Activated T-helper 2 cell treated with anti-CD3 and anti-CD28 coated beads, Interferon-gamma antibody, Interleukin-2, Interleukin-4, amounts not matched to agents 10 μg/mL and 5 μg/mL and 100 μg/mL, durations not matched to agents 14 hours and 24 hours and 36 hours (primary cell): Measurements from ENCODE around the gene MTUS2. TPM values are rescaled to one million over a fixed set of nuclear protein-coding genes. Genes with fewer than 3 reads are reported as not detected.

Experiments
- DNase-seq: peaks from one replicate; pipeline ENCODE4 v3.0.0; 2021; ENCODE audit warnings: low spot score
- H3K27ac Mint-ChIP-seq: one replicate; pipeline ENCODE4 v1.8.0; 2021; ENCODE audit warnings: mixed read lengths
- H3K27me3 Mint-ChIP-seq: one replicate; pipeline ENCODE4 v1.8.0; 2021; ENCODE audit warnings: low read depth, mixed read lengths
- H3K36me3 Mint-ChIP-seq: one replicate; pipeline ENCODE4 v1.8.0; 2021; ENCODE audit warnings: low read depth, mixed read lengths
- H3K4me1 Mint-ChIP-seq: one replicate; pipeline ENCODE4 v1.8.0; 2021; ENCODE audit warnings: low read depth, mixed read lengths
- H3K4me3 Mint-ChIP-seq: one replicate; pipeline ENCODE4 v1.8.0; 2021; ENCODE audit warnings: low read depth, mild to moderate bottlenecking, moderate library complexity, mixed read lengths
- H3K9me3 Mint-ChIP-seq: one replicate; pipeline ENCODE4 v1.8.0; 2021; ENCODE audit warnings: mixed read lengths
- intact Hi-C: fragments of 100-400 bp; cut with micrococcal nuclease; formaldehyde crosslinking; loops from one replicate; pipeline ENCODE4 v1.15.1; 2023
- total RNA-seq: library from RNA; stranded (reverse); gene quantifications from 2 replicates; pipeline ENCODE4 v1.2.3, GENCODE V29; 2022

Gene MTUS2
- total RNA-seq, 1 donor from 2014 or later: not detected

GRCh38 chr13:29427937-29428309 is 607.8 kb downstream of the MTUS2 start:
- no peak for DNase-seq
- Mint-ChIP-seq H3K4me1 (peaks cover 2% of the 10 kb centered on the region), H3K27ac (no peak overlapping the region), H3K36me3 (no peaks in the 10 kb centered on the region), H3K4me3 (no peak overlapping the region), H3K27me3 (peaks cover 52% of the 10 kb centered on the region), H3K9me3 (no peaks in the 10 kb centered on the region)
- intact Hi-C loops: no loop called here

GRCh38 chr13:29428310-29429181 is 608.4 kb downstream of the MTUS2 start:
- intact Hi-C loops: no loop called here
- H3K9me3 Mint-ChIP-seq: no peaks in the 10 kb centered on the region
- peaks cover 50% of the 10 kb centered on the region for H3K27me3 Mint-ChIP-seq
- no peak overlapping the region for H3K4me3 Mint-ChIP-seq
- no peak for DNase-seq
- peaks cover 2% of the 10 kb centered on the region for H3K4me1 Mint-ChIP-seq
- no peak overlapping the region for H3K27ac Mint-ChIP-seq
- H3K36me3 Mint-ChIP-seq: no peaks in the 10 kb centered on the region

DNA sequence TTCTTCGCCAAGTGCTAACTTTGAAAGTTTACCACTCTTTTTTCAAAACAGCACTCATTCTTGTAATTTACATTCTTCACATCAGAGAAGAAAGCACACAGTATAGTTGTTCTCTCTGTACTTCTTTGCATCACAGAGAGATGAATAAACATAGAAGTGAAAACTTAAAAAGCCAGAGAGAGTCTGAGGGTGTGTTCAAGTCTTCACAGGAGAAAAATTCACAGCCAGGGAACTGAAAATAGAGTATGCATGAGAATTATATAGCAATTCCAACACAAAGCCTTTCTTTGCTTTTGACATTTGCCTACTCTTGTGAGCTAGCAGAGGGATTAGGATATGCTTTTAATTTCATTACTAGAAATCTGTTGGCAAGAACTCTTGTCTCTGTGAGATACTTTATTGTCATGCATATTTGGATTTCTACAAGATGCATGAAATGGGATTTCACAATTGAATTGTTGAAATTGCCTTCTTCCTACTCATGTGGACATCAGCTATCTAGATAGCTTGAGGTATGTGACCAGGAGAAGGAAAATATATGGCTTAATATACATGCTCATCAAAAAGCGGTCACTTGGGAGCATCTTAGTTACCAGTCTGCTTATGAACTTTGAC is 609.3 kb downstream of the MTUS2 start:
- no peaks in the 10 kb centered on the region for H3K36me3 Mint-ChIP-seq
- intact Hi-C loops: no loop called here
- peaks cover 2% of the 10 kb centered on the region for H3K4me1 Mint-ChIP-seq
- DNase-seq: no peak
- no peak overlapping the region for H3K27ac Mint-ChIP-seq
- H3K9me3 Mint-ChIP-seq: no peaks in the 10 kb centered on the region
- peaks cover 50% of the 10 kb centered on the region for H3K27me3 Mint-ChIP-seq
- H3K4me3 Mint-ChIP-seq: no peak overlapping the region

GRCh38 chr13:29434217-29434945 is 614.2 kb downstream of the MTUS2 start:
- Mint-ChIP-seq H3K36me3 (no peaks in the 10 kb centered on the region), H3K27ac (no peak overlapping the region)
- DNase-seq: no peak

GRCh38 chr13:29435125-29435911 is 615.2 kb downstream of the MTUS2 start:
- H3K27me3 Mint-ChIP-seq: peaks cover 15% of the 10 kb centered on the region
- H3K4me1 Mint-ChIP-seq: no peaks in the 10 kb centered on the region
- no peak overlapping the region for H3K4me3 Mint-ChIP-seq
- DNase-seq: no peak
- intact Hi-C loops: no loop called here
- no peak overlapping the region for H3K27ac Mint-ChIP-seq
- no peaks in the 10 kb centered on the region for H3K36me3 Mint-ChIP-seq
- no peaks in the 10 kb centered on the region for H3K9me3 Mint-ChIP-seq

More at GRCh38 chr13:29434217-29434945, 614.2 kb downstream of the MTUS2 start:
- Mint-ChIP-seq H3K9me3 (no peaks in the 10 kb centered on the region), H3K4me1 (no peaks in the 10 kb centered on the region), H3K4me3 (no peak overlapping the region), H3K27me3 (peaks cover 23% of the 10 kb centered on the region)
- intact Hi-C loops: no loop called here

DNA sequence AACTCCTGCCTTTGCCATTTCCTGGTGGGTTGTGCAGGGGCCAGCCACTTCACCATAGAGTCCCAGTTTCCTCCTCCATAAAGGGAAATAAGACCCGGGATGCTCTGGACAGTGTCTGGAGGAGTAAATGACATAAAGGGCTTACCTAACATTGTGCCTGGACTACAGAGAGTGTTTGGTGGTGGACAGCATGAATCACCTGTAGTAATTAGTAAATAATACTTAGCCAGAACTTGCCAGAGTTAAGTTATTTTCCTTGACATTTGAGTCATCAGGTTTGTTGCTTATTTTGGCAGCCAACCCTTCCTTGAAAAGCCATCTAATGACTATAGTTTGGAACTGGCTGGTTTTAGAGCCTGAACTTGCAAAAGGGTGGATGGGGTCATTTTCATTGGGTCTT is 616.2 kb downstream of the MTUS2 start:
- Mint-ChIP-seq H3K36me3 (no peaks in the 10 kb centered on the region), H3K4me3 (no peak overlapping the region), H3K27me3 (peaks cover 8% of the 10 kb centered on the region), H3K4me1 (no peaks in the 10 kb centered on the region), H3K27ac (no peak overlapping the region), H3K9me3 (no peaks in the 10 kb centered on the region)
- no peak for DNase-seq
- intact Hi-C loops: no loop called here

DNA sequence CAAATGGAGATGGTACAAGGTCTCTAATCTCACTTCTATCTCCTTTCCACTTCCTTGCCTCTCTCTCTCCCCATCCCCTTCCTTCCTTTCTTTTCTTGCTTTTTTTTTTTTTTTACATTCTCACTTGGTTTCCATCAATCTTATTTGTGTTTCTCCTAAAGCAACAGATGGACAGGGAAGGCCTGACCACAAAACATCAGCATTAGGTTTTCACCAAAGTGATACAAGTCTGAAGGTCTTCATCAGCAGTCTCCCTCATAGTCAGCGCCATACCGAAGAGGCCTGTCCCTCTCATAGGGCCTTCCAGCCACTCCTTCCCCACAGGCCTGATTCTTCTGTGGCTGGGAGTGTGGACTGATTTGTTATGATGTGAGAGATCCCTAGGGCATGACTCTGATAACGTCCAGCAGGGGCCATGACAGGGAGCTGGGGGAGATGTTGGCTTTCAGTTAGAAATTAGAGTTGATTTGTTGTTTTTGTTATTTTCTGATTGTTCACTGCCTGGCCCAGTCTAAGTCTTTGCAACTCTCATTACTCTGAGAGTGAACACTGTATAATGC is 616.7 kb downstream of the MTUS2 start:
- no peaks in the 10 kb centered on the region for H3K9me3 Mint-ChIP-seq
- H3K27me3 Mint-ChIP-seq: peaks cover 5% of the 10 kb centered on the region
- intact Hi-C loops: no loop called here
- H3K27ac Mint-ChIP-seq: no peak overlapping the region
- no peaks in the 10 kb centered on the region for H3K36me3 Mint-ChIP-seq
- no peaks in the 10 kb centered on the region for H3K4me1 Mint-ChIP-seq
- H3K4me3 Mint-ChIP-seq: no peak overlapping the region
- DNase-seq: no peak

DNA sequence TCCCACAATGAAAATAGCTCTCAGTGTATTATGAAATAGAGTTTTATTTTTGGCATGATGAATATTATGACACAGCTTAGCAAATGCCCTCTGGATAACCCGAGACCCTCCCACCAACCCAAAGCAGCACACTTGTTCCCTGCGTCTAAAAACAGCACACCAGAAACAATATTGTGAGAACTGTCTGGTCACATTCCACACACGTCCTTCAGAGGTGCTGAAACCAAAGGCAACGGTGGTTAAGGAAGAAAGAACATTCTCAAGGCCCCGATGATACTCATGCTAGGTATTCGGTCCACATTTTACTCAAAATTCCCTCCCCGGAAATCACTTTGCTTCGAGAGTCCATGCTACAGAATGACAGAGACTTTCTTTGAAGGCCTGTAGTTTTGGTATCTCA is 618.6 kb downstream of the MTUS2 start:
- Mint-ChIP-seq H3K4me1 (no peaks in the 10 kb centered on the region), H3K27ac (no peak overlapping the region), H3K9me3 (no peaks in the 10 kb centered on the region), H3K36me3 (no peaks in the 10 kb centered on the region), H3K4me3 (no peak overlapping the region), H3K27me3 (no peaks in the 10 kb centered on the region)
- DNase-seq: no peak
- intact Hi-C loops: no loop called here

DNA sequence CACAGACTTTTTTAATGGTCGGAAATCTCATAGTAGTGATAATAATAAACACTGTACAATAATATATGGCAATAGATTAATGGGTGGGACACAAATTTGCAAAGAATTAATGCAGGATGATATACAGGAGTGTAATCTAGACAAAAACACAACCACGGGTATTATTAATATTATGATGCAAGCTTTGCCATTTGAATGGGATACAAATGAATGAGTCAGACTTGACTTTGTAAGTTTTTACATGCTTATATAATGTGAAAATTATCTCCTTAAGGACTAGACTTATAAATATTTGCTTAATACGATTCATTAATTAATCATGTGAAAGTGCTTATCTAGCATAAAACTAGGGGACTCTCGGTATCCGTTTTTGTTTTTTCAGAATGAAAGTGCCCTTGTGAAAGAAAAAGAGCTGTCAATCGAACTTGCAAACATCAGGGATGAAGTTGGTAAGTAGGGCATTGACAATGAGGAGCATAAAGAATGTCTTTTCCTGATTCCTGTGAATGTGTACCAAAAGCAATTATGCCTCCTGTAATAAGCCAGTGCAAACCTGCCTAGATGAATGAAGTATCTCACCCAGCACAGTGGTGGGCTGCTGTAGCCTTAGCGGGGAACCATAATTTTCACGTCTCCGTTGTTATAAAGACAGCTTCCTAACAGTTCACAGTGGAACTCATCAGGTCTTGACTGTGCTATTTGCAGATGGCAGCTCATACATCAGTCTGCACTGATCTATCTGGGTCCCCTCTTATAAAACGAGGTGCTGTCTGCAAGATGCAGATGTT is 619.7 kb downstream of the MTUS2 start:
- Mint-ChIP-seq H3K36me3 (no peaks in the 10 kb centered on the region), H3K9me3 (no peaks in the 10 kb centered on the region), H3K27ac (no peak overlapping the region), H3K4me3 (no peak overlapping the region), H3K4me1 (no peaks in the 10 kb centered on the region), H3K27me3 (no peaks in the 10 kb centered on the region)
- DNase-seq: no peak
- intact Hi-C loops: no loop called here

DNA sequence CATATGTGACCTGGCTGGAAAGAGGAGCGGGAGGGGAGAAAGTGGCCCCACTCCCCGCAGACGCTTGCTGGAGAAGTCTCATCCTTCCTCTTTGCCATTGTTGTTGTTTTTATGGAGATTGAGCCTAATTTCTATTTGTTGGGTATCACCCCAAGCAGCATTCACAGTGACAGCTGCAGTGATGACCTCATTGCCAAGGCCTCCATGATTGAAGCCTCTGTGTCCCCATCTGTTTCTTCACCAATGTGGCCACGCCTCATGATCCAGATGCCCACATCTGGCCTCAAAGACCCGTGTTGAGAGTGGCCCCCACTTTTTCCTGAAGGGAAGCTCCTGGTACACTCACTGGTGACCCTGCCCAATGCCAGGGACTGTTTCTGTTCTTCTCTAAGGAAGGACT is 621.2 kb downstream of the MTUS2 start:
- intact Hi-C loops: no loop called here
- H3K27me3 Mint-ChIP-seq: no peaks in the 10 kb centered on the region
- no peak for DNase-seq

DNA sequence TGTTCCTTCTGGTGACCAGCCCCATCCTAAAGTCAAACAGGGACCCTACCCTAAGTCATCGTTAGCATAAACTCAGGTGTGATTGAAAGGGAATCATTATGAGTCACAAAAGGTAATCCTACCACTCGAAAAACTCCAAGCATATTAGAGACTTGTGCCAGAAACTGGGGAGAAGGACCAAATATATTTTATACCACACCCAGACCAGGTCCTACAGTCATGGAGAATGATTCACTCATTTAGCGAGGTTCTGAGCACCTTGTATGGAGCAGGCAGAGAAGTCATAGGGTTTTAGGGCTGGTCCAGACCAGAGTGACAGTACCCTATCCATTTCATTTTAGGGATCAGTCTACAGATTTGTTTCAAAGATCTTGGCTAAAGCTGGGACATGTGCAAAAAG is 625.9 kb downstream of the MTUS2 start:
- H3K36me3 Mint-ChIP-seq: no peaks in the 10 kb centered on the region
- no peak for DNase-seq
- intact Hi-C loops: no loop called here
- no peak overlapping the region for H3K27ac Mint-ChIP-seq
- no peak overlapping the region for H3K4me3 Mint-ChIP-seq
- H3K27me3 Mint-ChIP-seq: peaks cover 7% of the 10 kb centered on the region
- H3K4me1 Mint-ChIP-seq: no peaks in the 10 kb centered on the region
- no peaks in the 10 kb centered on the region for H3K9me3 Mint-ChIP-seq

More for the DNA sequence above, 621.2 kb downstream of the MTUS2 start:
- Mint-ChIP-seq H3K9me3 (no peaks in the 10 kb centered on the region), H3K4me1 (no peaks in the 10 kb centered on the region), H3K4me3 (no peak overlapping the region), H3K36me3 (no peaks in the 10 kb centered on the region), H3K27ac (no peak overlapping the region)

GRCh38 chr13:29448174-29448573 is 628.0 kb downstream of the MTUS2 start:
- H3K9me3 Mint-ChIP-seq: no peaks in the 10 kb centered on the region
- no peak overlapping the region for H3K27ac Mint-ChIP-seq
- no peaks in the 10 kb centered on the region for H3K4me1 Mint-ChIP-seq
- no peaks in the 10 kb centered on the region for H3K36me3 Mint-ChIP-seq
- no peak for DNase-seq
- no peak overlapping the region for H3K4me3 Mint-ChIP-seq
- intact Hi-C loops: no loop called here
- peaks cover 7% of the 10 kb centered on the region for H3K27me3 Mint-ChIP-seq
